NCI-H510A (cell line): ENCODE data around the gene GPER1.
"Not testable (repeated sequence)": the region's sequence is repeated elsewhere in the genome, so short reads cannot be mapped to it uniquely, and the experiment has no call there.

Experiments used
- DNase-seq: peaks from one replicate; lab custom pipeline; 2025; lab: John Stamatoyannopoulos, UW

GPER1 gene

GRCh38 chr7:1087952-1088920, at the start of gene GPER1:
GPER1 (plus strand) TSS chr7:1088113; CDS start chr7:1091729, 3,616 bp downstream.
- no peak for DNase-seq

GRCh38 chr7:1040233-1040632, 47.7 kb upstream of the GPER1 start:
- DNase-seq: not testable (repeated sequence)

GRCh38 chr7:1040790-1041189, 47.1 kb upstream of the GPER1 start:
- no peak for DNase-seq

- DNase-seq: no peak
Measured at GRCh38 chr7:1041551-1042491, 46.1 kb upstream of the GPER1 start.

- no peak for DNase-seq
Measured at GRCh38 chr7:1042492-1042833, 45.5 kb upstream of the GPER1 start.

GRCh38 chr7:1043552-1044188, 44.2 kb upstream of the GPER1 start:
- no peak for DNase-seq

GRCh38 chr7:1044189-1045068, 43.5 kb upstream of the GPER1 start, which contains the start of gene GPR146:
GPR146 (plus strand) TSS chr7:1044546; CDS start chr7:1057516, 12,970 bp downstream.
- peak; percentile 48 for DNase-seq

GRCh38 chr7:1045069-1046063, 42.5 kb upstream of the GPER1 start:
- DNase-seq: no peak

- DNase-seq: no peak
Measured at GRCh38 chr7:1046722-1047679, 40.9 kb upstream of the GPER1 start.

GRCh38 chr7:1049006-1049741, 38.7 kb upstream of the GPER1 start:
- DNase-seq: no peak

- no peak for DNase-seq
Measured at GRCh38 chr7:1049801-1050200, 38.1 kb upstream of the GPER1 start.

- no peak for DNase-seq
Measured at GRCh38 chr7:1050254-1050906, 37.5 kb upstream of the GPER1 start.

- DNase-seq: no peak
Measured at GRCh38 chr7:1050956-1051690, 36.8 kb upstream of the GPER1 start.

- DNase-seq: no peak
Measured at GRCh38 chr7:1052031-1052818, 35.7 kb upstream of the GPER1 start.

GRCh38 chr7:1053002-1053411, 34.9 kb upstream of the GPER1 start:
- no peak for DNase-seq
